Retinal pigment epithelial cell (primary cell): Measurements from ENCODE around the gene KLK1.

Experiments
- DNase-seq: peaks from one replicate; pipeline ENCODE4 v3.0.0-alpha.2; 2010; ENCODE audit warnings: low read depth
- H3K4me3 ChIP-seq: 2 replicates; pipeline ENCODE4 v1.5.1; 2011; ENCODE audit warnings: mild to moderate bottlenecking, low read length, control low read depth, moderate library complexity
- TF ChIP-seq, protein P1 (sequence below): conservative IDR thresholded peaks from 2 replicates; pipeline ENCODE4 v1.5.1; 2011; ENCODE audit warnings: low read depth, low read length, control low read depth, inconsistent platforms

The KLK1 gene

DNA sequence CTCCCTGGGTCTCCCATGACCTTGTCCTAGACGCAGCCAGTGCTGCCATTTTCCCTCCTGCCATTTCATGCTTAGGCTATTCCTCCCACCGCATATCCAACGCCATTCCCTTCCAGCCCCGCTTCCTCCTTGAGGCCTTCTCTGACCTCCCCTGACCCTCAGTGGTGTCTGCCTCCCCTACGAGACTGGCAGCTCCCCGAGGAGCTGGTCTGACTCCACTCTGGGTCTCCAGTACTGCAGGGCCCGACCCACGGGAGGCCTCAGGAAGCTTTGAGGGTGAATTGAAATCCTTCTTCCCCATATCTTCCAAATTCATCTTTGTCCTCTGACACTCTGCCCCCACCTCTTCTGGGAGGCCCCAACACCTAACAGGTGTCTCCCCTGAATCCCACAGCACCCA is 9.1 kb upstream of the KLK1 start:
- no peak overlapping the region for H3K4me3 ChIP-seq
- DNase-seq, result no peak
- TF ChIP-seq, protein P1, sequence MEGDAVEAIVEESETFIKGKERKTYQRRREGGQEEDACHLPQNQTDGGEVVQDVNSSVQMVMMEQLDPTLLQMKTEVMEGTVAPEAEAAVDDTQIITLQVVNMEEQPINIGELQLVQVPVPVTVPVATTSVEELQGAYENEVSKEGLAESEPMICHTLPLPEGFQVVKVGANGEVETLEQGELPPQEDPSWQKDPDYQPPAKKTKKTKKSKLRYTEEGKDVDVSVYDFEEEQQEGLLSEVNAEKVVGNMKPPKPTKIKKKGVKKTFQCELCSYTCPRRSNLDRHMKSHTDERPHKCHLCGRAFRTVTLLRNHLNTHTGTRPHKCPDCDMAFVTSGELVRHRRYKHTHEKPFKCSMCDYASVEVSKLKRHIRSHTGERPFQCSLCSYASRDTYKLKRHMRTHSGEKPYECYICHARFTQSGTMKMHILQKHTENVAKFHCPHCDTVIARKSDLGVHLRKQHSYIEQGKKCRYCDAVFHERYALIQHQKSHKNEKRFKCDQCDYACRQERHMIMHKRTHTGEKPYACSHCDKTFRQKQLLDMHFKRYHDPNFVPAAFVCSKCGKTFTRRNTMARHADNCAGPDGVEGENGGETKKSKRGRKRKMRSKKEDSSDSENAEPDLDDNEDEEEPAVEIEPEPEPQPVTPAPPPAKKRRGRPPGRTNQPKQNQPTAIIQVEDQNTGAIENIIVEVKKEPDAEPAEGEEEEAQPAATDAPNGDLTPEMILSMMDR, result no peak

DNA sequence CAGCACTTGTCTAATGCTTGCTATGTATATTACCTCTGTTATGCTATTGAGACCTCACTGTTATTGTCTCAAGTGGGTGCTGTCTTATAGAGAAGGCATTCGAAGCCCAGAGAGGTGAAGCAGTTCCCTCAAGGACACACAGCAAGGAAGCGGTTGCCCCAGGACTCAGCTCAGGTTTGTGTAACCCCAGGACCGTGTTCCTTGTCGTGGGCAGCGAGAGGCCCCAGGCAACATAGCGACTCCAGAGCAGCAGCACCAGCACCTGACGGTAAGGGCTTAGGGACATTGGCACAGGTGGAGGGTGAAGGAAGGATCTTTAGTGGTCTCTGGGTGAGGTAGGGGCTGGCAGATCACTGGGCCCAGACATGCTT is 7.4 kb upstream of the KLK1 start:
- TF ChIP-seq, protein P1, result no peak
- H3K4me3 ChIP-seq, result no peak overlapping the region
- DNase-seq, result no peak

DNA sequence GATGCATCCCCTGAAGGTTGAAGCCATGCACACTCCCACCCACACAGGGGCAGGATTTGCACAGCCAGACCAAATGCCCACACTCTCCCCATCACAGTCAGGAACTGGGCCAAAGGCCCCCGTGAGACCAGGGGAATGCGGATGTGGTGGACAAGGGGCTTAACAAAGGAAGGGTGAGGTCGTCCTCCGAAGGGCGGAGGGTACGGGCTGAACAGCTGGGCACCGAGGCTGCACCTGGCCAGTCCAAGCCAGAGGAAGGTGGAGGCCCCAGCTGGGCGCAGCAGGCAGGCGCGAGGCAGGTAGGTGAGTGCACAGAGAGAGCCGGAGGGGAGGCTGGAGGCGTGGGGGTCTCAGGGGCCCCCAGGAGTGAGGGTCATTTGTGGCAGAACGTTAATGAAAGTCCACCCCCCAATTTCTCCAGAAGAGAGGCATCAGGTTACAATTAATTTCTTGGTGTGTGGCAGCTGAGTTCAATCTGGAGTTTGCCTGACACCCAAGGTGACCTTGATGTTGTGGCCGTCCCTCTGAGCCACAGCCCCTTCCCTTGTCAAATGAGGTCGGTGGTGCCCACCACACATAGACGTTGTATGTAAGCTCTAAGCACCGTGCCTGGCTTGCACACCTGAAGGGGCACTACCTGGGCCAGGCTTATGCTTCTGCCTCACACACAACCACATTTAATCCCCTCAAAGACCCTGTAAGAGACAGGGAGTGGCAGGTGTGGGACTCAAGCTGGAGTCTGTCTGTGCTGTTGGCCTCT is 6.9 kb upstream of the KLK1 start:
- DNase-seq, result no peak
- no peak overlapping the region for H3K4me3 ChIP-seq
- TF ChIP-seq, protein P1, result no peak

DNA sequence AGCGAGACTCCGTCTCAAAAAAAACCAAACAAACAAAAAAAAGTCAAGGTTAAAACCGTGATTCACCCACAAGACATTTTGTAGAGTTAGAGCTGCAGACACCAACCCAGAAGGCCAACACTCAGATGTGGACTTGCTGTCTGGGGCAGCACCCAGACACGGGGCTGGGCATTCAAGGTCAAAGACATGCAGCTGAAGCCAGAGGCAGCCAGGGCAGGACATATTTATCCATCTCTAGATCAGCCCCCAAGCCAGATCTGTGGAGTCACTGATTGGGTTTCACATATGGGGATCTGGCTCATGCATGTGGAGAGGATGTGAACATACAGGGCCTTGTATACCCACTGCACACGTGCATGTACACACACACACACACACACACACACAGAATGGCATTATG is 6.2 kb upstream of the KLK1 start:
- no peak overlapping the region for H3K4me3 ChIP-seq
- TF ChIP-seq, protein P1, result no peak
- no peak for DNase-seq

DNA sequence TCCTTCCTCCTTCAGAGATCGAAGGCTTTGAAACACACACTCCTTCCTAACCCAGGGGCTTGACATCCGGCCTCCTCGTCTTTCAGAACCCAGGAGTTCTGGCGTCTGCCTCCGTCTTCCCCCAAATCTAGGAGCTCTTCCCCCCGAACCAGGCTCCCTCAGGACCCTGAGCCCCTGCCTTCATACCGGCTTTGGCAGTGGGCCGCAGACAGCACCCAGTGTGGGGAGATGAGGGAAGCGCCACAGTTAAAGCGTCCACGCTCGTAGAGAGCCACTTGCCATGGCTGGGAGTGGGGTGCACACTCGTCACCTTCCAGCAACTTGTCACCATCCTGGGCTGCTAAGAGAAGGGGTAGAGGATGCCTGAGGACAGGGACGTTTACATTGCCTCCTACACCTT is 3.9 kb upstream of the KLK1 start:
- TF ChIP-seq, protein P1, result no peak
- no peak overlapping the region for H3K4me3 ChIP-seq
- DNase-seq, result no peak

DNA sequence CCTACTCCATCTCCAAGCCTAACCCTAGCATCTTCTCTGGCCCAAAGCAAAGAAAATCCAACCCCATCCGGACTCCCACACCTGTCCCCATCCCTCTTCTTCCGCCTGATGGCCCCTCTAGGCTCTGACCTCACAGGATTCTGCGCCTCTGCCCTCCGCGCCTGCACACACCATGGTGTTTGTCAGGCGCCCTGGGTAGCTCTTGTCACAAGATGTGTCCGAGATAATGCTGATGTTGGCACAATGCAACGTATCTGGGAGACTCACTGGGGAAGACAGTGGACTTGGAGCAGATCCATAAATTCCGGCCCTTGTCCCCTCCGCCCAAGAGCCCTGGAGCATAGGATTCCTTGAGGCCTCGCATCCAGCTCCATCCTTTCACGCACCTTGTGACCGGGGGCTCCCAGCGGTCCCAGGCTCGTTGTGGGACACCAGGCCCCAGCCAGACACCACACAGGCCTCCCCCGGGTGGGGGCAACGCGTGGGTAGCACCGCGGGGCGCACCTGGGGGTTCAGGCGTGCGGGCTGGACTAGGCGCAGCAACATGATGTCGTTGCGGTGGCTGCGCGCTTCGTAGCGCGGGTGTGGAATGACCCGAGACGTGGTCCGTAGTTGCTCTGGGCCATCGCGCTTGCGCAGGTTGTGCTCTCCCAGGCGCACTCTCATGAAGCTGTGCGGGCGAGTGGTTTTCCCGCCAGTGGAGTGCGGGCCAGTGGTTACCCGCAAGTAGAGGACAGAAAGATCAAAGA is 3.1 kb upstream of the KLK1 start:
- no peak for DNase-seq
- no peak overlapping the region for H3K4me3 ChIP-seq
- TF ChIP-seq, protein P1, result no peak
